Coronary artery (tissue), 2 donors: ENCODE results near the gene TMEM121.
A peak's percentile ranks its signal among the peaks of the same experiment; 100 is the strongest.

ENCODE experiments used
- DNase-seq: peaks from one replicate; pipeline ENCODE4 v3.0.0-alpha.2; 2017; ENCODE audit warnings: low spot score
- H3K27ac ChIP-seq, 2 donors: fragments of 200-600 bp; sonication (generic); one replicate each; pipeline ENCODE4 v1.5.1; 2016 to 2019
- H3K4me3 ChIP-seq: fragments of 200-600 bp; sonication (generic); 2 replicates; pipeline ENCODE4 v1.5.1; 2016; ENCODE audit warnings: mild to moderate bottlenecking, moderate library complexity
- TF ChIP-seq, protein P1 (sequence below): fragments of 200-600 bp; sonication (generic); IDR thresholded peaks from one replicate; pipeline ENCODE4 v1.5.1; 2019; ENCODE audit warnings: antibody characterized with exemption

TMEM121 gene

DNA sequence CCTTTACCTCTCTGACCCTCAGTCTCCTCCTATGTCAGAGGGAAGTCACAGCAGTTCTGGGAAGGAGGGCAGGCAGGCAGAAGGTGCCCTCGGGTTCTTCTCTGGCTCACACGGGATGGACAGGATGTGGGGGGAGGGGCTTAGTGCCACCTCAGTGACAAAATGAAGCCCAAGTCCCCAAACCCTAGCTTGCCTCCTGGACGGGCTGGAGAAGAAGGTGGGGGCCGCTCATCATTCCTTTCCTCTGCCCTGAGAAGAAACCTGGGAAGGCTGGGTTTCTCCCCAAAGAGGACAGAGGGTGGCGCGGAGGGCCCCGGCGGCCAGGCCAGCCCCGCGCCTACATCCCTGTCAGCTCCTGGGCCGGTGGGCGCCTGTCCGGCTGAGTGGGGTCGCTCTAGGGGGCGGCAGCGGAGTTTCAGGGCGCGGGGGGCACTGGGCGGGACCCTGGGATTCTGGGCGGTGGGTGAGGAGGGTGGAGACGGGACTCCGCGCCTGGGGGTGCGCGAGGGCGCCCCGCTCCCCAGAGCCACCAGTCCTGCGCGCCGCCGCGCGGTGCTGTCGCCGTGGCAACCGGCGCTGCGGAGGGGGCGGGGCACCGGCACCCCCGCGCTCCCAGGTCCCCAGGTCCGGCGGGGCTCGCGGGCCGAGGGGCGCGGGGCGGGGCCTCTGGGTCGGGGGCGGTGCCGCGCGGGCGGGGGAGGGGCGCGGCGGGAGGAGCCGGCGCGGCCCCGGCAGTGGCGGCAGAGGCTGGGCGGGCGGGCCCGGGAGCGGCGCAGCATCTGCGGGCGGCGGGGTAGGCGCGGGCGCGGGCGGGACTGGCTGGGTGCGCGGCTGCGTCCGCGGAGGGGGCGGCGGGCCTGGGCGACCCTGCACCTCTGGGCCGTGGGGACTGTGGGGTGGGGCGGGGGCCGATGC is at the start of gene TMEM121:
Gene TMEM121 (plus strand): TSS at position 723 of the 915 bp plus-strand sequence. CDS start 2,252 bp downstream, outside the sequence.
- TF ChIP-seq, protein P1, sequence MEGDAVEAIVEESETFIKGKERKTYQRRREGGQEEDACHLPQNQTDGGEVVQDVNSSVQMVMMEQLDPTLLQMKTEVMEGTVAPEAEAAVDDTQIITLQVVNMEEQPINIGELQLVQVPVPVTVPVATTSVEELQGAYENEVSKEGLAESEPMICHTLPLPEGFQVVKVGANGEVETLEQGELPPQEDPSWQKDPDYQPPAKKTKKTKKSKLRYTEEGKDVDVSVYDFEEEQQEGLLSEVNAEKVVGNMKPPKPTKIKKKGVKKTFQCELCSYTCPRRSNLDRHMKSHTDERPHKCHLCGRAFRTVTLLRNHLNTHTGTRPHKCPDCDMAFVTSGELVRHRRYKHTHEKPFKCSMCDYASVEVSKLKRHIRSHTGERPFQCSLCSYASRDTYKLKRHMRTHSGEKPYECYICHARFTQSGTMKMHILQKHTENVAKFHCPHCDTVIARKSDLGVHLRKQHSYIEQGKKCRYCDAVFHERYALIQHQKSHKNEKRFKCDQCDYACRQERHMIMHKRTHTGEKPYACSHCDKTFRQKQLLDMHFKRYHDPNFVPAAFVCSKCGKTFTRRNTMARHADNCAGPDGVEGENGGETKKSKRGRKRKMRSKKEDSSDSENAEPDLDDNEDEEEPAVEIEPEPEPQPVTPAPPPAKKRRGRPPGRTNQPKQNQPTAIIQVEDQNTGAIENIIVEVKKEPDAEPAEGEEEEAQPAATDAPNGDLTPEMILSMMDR, result no peak
- Histone ChIP-seq H3K4me3 (peak within 1 kb of the TSS; percentile 96), H3K27ac (peak within 1 kb of the TSS in 1 of 2 donors; percentile 69)
- DNase-seq, result no peak

DNA sequence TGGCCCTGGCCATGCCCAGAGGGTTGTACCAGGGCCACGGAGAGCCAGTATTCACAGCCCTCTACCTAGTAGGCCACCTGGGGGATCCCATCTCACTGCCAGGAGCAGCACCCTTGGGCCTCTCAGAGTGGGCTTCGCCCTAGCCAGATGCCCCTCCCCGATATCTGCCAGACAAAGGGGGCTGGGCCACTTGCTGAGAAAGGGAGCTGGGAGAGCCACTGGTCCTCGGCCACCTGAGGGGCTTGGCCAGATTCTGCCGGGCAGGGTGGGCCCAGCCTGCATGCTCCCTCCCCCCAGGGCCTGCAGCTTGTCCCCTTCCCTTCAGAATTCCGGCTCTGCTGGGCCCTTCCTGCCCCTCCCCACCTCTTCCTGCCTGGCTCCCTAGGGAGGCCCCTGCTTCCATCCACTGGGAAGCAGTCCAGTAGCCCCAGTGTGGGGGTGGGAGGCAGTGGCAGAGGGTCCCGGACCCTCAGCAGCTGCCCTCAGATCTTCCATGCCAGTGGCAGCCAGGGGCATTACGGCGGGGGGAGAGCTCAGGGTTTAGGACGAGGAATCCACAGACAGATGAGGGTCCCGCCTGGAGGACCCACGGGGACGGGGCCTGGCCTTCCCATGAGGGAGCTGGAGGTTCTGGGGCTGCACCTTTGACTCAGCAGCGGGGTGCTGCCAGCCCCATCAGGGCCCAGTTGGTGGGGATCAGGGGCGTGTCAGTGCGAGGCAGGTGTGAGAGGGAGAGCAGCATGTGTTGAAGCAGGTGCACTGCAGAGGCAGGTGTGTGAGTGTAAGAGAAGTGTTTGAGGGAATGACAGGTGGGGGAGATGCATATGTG is 49.3 kb upstream of the TMEM121 start:
- Histone ChIP-seq H3K27ac (peak overlapping the region; percentile 95 to 100), H3K4me3 (peak overlapping the region; percentile 97)
- no peak for DNase-seq
- TF ChIP-seq, protein P1, result no peak

DNA sequence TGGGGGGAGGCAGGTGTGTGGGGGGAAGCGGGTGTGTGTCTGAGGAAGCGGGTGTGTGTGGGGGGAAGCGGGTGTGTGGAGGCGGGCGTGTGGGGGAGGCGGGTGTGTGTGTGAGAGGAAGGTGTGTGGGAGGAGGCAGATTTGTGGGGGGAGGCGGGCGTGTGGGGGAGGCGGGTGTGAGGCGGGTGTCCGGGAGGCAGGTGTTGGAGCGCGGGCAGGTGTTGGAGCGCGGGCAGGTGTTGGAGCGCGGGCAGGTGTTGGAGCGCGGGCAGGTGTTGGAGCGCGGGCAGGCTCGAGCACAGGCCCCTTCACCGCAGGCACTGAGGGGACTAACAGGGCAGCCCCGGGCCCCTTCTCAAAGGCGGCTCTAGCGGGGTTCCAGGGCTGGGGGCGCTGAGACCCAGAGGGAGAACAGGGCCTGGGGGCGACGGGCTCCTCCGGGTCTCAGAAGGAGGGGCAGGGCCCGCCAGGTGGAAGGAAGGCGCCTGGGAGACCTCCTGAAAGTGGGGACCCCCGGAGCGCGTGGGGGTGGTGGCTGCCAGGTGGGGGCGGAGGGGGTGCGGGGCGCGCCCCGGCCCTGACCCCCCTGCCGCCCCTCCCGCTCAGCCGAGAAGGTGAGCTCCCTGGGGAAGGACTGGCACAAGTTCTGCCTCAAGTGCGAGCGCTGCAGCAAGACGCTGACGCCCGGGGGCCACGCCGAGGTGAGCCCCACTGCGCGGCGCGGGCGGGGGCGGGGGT is 48.6 kb upstream of the TMEM121 start:
- Histone ChIP-seq H3K4me3 (peak overlapping the region; percentile 97), H3K27ac (peak overlapping the region; percentile 95 to 100)
- TF ChIP-seq, protein P1, result no peak
- no peak for DNase-seq

DNA sequence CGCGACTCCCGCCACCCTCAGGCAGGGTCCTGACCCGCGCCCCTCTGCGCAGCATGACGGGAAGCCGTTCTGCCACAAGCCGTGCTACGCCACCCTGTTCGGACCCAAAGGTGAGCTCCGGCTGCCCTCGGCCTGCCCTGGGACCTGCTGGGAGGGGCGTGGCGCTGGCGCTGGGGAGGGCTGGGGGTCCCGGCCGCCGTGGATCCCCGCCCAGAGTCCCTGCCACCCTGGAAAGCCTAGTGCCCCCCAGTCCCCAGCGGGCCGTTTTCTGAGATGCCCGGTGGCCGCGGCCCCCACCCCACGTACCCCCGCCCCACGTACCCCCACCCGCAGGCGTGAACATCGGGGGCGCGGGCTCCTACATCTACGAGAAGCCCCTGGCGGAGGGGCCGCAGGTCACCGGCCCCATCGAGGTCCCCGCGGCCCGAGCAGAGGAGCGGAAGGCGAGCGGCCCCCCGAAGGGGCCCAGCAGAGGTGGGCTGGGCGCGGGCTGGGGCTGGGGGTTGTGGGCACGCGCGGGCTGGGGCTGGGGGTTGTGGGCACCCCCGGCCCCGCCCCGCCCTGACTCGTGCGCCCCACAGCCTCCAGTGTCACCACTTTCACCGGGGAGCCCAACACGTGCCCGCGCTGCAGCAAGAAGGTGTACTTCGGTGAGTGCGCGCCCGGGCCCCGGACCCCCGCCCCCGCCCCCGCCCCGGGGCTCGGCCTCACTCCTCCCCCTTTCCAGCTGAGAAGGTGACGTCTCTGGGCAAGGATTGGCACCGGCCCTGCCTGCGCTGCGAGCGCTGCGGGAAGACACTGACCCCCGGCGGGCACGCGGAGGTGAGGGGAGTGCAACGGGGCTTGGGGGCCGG is 47.8 kb upstream of the TMEM121 start:
- H3K4me3 ChIP-seq, result no peak overlapping the region
- H3K27ac ChIP-seq, result peak overlapping the region; percentile 28 to 100
- TF ChIP-seq, protein P1, result no peak
- no peak for DNase-seq

DNA sequence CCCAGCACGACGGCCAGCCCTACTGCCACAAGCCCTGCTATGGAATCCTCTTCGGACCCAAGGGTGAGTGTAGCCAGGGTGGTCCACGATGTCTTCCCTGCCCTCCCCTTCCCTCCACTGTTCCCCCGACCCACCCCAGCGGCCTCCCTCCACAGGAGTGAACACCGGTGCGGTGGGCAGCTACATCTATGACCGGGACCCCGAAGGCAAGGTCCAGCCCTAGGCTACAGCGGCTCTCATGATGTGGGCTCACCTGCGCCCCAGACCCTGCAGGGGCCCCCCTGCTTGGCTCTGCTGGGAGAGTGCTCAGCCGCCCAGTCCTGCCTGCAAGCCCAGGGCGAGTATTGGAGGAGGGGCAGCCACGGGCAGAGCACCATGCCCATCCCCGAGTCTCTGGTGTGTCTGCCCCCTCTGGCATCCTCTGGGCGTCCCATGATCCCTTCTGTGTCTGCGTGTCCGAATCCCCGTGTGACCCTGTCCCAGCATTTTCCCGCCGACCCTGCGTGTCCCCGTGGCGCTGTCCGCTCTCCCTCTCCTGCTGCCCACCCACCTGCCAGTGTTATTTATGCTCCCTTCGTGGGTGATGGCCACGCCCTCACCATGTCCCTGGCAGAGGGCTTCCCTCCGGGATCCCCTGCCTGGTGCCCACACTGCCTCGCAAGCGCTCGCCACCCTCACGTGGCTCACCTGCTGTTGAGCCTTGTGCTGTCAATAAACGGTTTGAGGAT is 46.8 kb upstream of the TMEM121 start:
- TF ChIP-seq, protein P1, result no peak
- Histone ChIP-seq H3K27ac (peak overlapping the region; percentile 96 to 100), H3K4me3 (no peak overlapping the region)
- DNase-seq, result no peak
